ACHN (cell line): ENCODE data around the gene PTPRD.

ENCODE experiments used
- DNase-seq: peaks from one replicate; pipeline ENCODE4 v3.0.0-alpha.2; 2015
- in situ Hi-C: cut with HindIII; loops from 2 replicates; pipeline ENCODE4 v1.10.0; 2017; ENCODE audit warnings: low sequenced_read_pairs, low pct_ligation_motif_present, low pct_unique_long_range_greater_than_20kb

Gene PTPRD

GRCh38 chr9:8543219-8543618 lies 2069.6 kb downstream of the PTPRD start:
- in situ Hi-C loops = no loop called here
- DNase-seq = no peak

- no peak for DNase-seq
- in situ Hi-C loops = no loop called here
Observed at GRCh38 chr9:8542537-8542936, 2070.3 kb downstream of the PTPRD start.

GRCh38 chr9:8539681-8540197 lies 2073.1 kb downstream of the PTPRD start:
- no peak for DNase-seq
- in situ Hi-C loops = no loop called here

- DNase-seq = no peak
- in situ Hi-C loops = no loop called here
Observed at GRCh38 chr9:8536845-8537244, 2076.0 kb downstream of the PTPRD start.

- DNase-seq = no peak
Observed at GRCh38 chr9:8534828-8535227, 2078.0 kb downstream of the PTPRD start.

GRCh38 chr9:8533681-8534080 lies 2079.1 kb downstream of the PTPRD start:
- in situ Hi-C loops = no loop called here
- no peak for DNase-seq

More at GRCh38 chr9:8534828-8535227, 2078.0 kb downstream of the PTPRD start:
- in situ Hi-C loops = no loop called here

GRCh38 chr9:8531826-8532415 lies 2080.9 kb downstream of the PTPRD start:
- in situ Hi-C loops = no loop called here
- DNase-seq = no peak

- no peak for DNase-seq
- in situ Hi-C loops = no loop called here
Observed at GRCh38 chr9:8521112-8521511, 2091.7 kb downstream of the PTPRD start.

- in situ Hi-C loops = no loop called here
- DNase-seq = no peak
Observed at GRCh38 chr9:8515748-8516147, 2097.1 kb downstream of the PTPRD start.

- DNase-seq = no peak
- in situ Hi-C loops = no loop called here
Observed at GRCh38 chr9:8514760-8515159, 2098.0 kb downstream of the PTPRD start.

GRCh38 chr9:8508671-8509290 lies 2104.0 kb downstream of the PTPRD start:
- DNase-seq = no peak
- in situ Hi-C loops = no loop called here

GRCh38 chr9:8494571-8494970 lies 2118.2 kb downstream of the PTPRD start:
- in situ Hi-C loops = no loop called here
- DNase-seq = no peak

- DNase-seq = no peak
- in situ Hi-C loops = no loop called here
Observed at GRCh38 chr9:8492679-8493078, 2120.1 kb downstream of the PTPRD start.

GRCh38 chr9:8492024-8492423 lies 2120.8 kb downstream of the PTPRD start:
- DNase-seq = no peak
- in situ Hi-C loops = no loop called here

GRCh38 chr9:8491563-8491962 lies 2121.2 kb downstream of the PTPRD start:
- in situ Hi-C loops = no loop called here
- no peak for DNase-seq

GRCh38 chr9:8489835-8490234 lies 2123.0 kb downstream of the PTPRD start:
- in situ Hi-C loops = no loop called here
- DNase-seq = no peak

- in situ Hi-C loops = no loop called here
- DNase-seq = peak; percentile 78
Observed at GRCh38 chr9:8486095-8486494, 2126.7 kb downstream of the PTPRD start.

GRCh38 chr9:8484597-8485191 lies 2128.1 kb downstream of the PTPRD start:
- in situ Hi-C loops = no loop called here
- no peak for DNase-seq

- DNase-seq = no peak
- in situ Hi-C loops = no loop called here
Observed at GRCh38 chr9:8477450-8477849, 2135.4 kb downstream of the PTPRD start.

GRCh38 chr9:8474937-8475336 lies 2137.9 kb downstream of the PTPRD start:
- DNase-seq = no peak
- in situ Hi-C loops = no loop called here
